CD4-positive, alpha-beta T cell treated with Interleukin-21 for 1 hour (primary cell): ENCODE measurements around the gene SF3A2.

Experiments
- DNase-seq: peaks from one replicate; pipeline ENCODE4 v3.0.0-alpha.2; 2020

Gene SF3A2

DNA sequence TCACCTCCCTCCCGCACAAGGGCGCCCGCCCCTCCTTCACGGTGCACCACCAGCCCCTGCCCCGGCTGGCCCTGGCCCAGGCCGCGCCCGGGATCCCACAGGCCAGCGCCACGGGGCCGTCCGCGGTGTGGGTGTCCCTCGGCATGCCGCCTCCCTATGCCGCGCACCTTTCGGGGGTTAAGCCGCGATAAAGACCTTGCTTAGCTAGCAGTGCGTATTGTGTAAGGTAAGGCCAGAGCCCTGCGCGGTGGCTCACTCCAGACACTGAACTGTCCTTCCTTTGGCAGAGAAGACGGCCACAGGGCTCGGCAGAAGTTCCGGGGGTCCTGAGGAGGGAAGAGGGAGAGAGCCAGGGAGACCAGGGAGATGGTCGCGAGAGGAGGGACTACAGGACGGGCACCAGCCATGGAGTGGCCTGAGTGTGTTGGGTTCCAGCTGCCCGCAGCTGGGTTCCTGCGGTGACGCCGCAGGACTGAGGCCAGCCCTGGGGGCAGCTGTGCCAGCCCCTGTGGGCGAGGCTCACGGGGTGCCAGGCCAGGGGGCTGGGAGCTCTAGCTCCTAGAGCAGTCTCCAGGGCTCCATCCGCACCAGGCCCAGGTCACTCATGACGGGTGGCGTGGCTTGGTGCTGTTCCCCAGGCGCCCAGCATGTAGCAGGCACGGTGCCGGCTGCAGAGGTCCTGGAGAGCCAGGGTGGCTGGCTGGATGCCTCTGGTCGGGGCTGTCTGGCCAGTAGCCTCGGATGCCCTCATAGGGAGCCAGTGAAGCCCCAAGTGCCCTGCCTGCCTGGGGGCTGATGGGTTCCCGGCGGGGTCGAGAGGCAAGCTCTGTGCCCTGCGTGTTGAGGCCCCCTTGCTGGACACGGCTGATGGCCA lies 8.2 kb upstream of the SF3A2 start:
- DNase-seq = no peak

DNA sequence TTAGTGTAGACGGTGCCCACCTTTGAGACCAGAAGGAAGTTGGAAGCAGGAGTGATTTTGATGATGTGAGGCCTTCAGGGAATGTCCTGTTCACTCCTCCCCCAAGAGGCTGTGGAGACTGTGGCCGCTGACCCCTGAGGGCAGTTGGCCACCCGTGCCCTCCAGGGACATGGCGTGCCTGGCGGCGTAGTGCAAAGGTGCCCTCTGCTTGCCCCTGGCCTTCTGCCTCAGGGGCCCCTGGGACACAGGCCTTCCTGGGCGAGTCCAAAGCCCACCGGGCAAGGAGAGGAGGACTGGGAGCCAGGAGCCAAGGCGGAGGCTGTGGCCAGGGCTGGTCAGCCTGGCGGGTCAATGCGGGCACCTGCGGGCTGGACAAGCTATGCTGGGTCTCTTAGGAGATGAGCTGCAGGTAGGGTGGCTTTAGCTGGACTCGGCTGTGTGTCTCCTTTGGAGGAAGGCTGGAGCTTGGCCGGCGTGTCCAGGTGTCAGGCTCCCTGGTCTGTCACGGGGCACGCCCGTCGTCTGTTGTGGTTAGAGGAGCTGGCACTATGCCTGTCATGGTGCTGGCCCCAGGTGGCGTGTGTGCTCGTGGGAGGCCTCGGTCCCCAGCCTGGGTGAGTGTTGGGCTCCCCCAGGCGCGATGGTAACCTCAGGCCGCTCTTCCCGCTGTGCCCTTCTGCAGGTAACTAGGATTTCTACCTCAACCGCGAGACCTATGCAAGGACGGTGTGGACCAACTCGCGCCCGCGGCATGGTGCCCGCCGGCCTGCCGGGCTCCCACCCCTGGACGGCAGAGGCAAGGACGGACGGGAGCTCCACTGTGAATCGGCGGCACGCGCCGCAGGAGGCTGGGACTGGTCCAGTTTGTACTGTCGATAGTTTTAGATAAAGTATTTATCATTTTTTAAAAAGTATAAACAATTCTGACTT lies 7.3 kb upstream of the SF3A2 start:
- DNase-seq = no peak

DNA sequence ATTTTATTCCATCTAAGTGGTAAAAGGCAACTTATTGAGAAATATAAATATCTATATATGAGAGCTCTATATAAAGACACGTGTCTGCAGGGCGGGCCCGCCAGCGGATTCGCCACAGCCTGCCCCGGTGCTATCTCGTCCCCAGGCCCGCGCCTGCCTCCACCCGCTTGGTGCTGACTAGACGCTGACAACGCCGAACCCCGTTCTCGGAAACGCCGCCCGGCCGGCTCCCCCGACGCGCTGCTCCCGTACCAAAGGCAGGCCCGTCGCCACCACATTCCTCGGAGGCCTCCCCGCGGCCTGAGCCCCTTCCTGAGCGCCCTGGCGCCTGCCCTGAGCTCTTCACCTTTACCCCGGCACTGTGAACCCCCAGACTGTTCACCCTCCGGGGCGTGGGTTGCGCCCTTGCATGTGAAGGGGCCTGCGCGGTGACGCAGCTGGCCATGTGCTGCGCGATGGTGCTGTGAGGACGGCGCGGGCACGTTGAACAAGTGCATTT lies 6.5 kb upstream of the SF3A2 start:
- no peak for DNase-seq

DNA sequence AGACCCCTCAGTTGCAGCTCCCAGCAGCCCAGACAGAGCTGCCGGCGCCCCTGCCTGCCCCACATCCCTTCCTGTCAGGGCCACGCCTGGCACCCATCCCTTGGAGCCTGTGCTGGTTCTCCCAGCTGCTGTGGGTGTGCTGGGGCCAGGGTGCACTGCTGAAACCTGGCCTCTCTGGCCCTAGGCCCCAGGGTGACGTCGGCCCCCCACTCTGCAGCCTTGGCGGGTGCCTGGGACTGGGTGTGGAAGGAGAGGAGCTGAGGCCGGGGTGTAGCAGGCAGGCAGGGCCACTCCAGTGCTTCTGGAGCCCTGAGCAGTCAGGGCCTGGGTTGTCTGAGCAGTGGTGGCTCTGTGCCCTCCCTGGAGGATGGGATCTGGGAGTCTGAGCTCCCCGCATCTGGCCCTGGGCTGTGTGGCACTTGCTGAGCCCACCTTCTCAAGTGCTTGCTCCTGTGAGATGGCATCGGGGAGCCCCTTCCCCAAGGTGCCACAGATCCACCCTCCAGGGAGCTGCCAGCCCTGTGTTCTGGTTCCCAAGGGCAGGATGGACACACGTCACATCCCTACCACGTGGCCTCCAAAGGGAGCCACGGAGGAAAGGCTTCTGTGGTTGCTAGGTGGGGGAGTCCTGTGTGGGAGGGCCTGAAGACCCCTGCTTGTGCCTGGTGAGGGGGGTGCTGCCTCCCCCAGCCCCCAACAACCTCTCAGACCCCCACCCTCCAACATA lies 5.7 kb upstream of the SF3A2 start:
- DNase-seq = no peak

DNA sequence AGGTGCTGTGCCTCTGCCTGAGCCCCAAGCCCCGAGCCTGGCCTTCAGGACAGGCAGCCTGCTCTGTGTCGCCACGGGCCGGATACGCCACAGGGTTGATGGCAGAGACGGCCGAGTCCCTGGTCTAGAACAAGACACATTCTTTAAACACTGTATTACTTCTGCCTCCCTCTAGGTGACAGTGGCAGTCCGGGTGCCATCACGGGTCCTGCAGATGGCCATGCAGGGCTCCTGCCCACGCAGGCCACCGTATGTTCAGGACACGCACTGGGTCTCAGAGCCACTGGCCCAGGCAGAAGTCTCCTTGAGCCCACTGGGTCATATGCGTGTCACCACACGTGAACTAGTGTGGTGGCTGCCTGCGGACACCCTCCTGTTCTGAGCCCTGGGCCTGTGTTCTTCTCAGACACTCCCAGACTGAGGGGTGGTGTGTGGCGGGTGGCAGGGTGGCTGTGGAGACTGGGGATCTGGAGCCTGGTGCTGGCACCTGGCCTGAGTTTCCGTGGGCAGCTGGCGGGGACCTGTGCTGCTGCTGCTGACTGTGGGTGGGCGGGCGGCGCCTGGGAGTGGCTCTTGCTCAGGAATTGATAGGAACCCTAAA lies 4.9 kb upstream of the SF3A2 start:
- no peak for DNase-seq

DNA sequence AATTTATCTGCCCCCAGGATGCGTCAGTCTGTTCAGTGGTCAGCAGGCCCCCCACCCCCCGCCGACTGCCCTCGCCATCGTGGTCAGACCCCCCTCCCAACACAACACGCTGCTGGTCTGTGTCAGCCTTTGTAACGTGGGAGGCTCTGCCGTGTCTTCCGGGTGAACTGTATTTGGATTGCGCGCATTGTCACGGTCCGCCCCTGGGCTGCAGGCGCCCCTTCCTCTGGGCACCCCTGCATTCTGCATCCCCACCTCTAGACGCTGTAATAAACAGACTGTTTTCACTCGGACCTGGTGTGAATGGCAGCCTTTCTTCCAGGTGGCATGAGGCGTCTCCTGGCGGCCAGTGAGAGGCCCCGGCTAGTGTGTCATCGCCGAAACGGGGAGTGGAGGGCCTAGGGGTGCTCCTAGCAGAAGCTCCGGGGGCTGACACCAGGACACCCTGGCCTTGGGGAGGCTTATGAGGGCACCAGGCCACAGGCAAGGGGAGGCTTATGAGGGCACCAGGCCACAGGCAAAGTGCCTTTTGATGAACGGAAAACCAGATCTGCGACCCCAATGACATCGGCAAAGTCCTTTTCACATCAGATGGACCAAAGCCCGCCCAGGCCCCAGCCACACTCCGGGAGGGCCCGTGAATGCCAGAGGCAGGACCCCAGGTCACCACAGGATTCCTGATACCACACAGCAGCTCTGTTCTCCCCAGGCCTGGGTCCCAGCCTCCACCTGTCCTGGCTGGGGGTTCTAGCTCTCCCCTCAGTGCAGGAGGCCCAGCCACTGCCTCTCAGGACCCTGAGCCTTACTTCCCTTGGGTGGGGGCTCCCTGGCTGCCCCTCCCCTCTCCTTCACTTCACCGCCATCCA lies 4.1 kb upstream of the SF3A2 start:
- DNase-seq = no peak

DNA sequence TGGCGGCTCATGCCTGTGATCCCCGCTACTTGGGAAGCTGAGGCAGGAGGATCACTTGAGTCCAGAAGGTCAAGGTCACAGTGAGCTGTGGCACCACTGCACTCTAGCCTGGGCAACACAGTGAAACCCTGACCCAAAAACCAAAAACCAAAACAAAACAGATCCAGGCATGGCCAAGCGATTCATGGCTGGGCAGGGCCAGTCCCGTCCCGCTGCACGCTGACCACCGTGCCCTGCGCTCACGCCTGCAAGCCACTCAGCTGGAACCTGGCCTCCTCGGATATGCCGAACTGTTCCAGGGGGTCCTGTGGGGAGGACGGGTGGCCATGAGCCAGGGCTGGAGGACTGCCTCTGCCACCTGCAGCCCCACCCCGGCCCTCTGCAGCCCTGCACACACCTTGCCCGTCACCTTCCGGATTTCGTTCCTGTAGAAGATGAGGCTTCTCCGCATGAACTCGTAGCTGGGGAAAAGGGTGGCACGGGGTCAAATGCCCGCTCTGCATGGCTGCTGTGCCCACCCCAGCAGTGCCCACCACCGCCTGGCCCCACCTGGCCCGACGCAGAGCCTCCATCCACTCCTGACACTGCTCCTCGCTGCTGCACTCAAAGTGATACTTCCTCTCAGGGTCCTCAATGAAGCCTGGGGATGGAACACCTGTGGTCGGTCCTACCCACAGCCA lies 2.9 kb upstream of the SF3A2 start:
- DNase-seq = no peak

DNA sequence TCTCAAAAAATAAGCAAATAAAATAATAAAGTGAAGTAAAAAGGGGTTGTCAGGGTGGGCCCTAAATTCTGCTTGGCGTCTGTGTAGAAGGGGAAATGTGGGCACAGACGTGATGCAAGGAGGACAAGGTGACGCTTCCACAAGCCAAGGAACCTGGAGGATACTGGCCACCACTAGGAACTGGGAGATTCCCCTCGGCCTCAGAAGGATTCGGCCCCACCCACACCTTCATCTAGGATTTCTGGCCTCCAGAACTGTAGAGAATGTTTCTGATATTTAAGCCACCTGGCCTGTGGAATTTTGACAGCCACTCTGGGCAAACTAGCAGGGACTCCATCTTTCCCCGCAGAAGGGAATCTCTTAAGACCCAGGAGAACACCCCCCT lies 1.6 kb upstream of the SF3A2 start:
- no peak for DNase-seq

DNA sequence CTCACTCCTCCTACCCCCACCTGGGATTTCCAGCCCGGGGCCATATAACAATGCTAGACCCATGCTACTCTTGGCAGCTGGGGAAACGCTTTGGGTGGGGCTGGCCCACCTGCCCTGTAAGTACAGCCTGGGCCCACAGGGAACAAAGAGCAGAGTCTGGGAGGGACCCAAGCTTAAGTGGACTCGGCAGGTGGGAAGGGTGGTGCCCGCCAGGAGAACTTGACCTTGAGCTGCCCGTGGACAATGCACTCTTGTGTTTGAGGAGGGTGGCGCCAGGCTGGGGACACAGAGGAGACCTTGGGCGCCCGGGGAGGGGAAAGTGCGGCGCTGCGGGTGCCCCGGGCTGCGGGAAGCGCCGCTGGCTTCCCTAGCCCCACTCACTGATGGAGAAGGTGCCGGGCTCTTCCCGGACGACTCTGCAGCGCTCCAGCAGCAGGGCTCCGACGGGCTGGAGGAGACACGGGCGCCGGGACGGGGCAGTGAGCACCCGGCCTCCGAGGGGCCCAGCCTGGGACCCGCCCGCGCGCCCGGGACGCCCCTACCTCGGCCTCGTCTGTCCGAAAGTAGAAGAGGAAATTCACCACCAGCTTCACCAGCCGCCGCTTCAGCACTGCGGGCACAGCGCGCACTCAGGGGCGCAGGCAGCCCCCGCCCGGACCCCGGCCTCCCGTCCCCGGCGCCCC lies 1.1 kb upstream of the SF3A2 start:
- DNase-seq = no peak

DNA sequence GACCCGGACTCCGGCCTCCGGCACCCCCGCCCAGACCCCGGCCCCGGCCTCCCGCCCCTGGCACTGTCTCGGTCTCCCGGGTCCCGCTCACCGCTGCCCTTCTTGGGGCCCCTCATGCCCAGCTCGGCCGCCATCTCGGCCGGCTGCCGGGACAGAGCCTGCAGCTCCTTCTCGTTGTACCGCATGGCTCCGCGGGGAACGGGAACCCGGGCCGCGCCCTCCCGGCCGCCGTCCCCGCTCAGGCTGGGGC lies 635 bp upstream of the SF3A2 start:
- DNase-seq = no peak

DNA sequence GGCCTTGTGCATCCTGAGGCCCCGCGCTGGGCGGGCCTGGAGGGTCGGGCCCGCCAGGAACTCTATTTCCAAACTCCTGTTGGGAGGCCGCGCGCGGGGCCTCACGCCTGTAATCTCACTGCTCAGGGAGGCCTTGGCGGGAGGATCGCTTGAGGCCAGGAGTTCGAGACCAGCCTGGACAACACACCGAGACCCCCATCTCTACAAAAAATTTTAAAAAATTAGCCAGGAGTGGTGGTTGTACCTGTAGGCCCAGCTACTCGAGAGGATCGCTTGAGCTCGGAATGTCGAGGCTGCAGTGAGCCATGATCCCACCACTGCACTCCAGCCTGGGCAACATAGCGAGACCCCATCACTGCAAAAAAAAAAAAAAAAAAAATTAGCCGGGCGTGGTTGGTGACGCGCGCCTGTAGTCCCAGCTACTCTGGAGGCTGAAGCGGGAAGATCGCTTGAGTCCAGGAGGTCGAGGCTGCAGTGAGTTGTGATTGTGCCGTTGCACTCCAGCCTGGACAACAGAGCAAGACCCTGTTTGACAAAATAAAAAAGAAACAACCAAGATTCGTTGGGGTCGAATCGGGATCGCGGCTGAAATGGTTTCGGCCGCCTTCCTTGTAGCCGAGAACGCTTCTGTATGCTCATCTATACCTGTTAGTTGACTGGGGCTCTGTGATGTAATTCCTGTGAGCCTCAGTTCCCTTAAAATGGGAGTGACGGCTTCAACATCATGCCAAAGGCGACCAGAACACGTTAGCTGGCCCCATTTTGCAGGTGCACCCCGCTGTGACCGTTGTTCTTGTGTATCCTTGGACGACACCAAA lies 636 bp downstream of the SF3A2 start:
- DNase-seq = no peak

DNA sequence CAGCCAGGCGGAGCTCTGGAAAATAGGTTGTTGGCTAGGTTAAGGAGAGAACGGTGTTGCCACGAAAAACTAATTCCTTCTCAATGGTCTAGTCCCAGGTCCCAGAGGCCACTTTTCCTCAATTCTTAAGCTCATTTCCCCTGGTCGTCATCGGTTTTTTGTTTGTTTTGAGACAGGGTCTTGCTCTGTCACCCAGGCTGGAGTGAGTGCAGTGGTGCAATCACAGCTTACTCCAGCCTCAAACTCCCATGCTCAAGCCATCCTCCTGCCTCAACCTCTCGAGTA lies 1.2 kb downstream of the SF3A2 start:
- DNase-seq = no peak

DNA sequence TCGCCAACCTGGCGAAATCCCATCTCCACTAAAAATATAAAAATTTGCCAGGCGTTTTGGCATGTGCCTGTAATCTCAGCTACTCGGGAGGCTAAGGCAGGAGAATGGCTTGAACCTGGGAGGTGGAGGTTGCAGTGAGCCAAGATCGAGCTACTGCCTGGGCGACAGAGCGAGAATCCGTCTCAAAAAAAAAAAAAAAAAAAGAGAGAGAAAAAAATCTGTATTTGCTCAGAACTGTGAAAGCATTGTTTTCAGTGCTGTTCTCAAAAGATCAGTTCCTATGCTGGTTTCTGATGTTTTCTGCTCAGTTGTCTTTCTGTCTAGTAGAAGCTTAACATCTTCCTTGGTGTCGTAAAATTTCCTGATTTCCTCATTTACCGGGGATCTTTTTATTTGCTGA lies 2.5 kb downstream of the SF3A2 start:
- DNase-seq = no peak

DNA sequence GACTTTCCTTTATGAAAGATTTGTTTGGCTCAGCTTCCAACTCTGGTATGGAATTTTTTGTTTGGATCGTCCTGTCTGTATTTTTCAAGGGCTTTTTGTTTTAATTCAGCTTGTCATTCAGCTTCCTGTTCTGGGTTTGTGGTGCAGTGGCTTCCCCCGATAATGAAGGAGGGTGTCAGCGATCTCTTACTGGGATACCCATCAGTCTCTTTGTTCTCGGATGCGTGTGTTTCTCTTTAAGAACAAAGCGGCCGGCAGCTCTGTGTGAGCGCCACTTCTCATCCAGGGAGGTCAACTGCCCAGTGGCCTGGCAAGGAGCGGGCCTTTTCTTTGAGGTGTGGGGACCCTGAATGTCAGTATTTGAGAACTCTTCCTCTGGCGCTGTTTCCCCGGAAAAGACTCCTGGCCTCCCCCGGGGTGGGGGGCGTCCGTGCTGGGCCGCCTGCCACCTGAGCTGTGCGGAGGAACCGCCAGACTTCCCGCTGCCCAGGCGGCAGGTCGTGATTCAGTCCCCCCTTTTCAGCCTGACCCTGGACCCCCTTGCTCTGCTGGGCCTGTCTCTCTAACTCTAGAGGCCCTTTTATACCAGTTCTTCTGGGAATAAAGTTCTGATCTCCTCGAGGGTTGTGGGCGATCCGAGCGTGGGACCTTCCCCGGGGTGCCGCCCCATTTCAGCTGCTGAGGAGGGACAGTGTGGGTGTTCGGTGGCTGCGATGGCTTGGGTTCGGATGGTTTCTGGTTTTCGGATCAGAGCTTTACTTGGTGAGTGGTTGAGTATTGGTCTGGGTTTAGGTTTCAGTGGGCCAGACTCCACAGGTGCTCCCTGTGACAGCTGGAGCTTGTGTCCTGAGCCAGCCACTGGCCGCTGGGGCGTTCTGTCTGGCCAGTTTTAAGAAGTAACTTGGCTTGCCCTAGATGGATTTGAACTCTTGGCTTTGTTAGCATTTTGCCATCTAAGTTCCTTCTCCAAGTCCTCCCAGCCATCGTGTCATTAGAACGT lies 3.4 kb downstream of the SF3A2 start:
- peak; percentile 69 for DNase-seq

DNA sequence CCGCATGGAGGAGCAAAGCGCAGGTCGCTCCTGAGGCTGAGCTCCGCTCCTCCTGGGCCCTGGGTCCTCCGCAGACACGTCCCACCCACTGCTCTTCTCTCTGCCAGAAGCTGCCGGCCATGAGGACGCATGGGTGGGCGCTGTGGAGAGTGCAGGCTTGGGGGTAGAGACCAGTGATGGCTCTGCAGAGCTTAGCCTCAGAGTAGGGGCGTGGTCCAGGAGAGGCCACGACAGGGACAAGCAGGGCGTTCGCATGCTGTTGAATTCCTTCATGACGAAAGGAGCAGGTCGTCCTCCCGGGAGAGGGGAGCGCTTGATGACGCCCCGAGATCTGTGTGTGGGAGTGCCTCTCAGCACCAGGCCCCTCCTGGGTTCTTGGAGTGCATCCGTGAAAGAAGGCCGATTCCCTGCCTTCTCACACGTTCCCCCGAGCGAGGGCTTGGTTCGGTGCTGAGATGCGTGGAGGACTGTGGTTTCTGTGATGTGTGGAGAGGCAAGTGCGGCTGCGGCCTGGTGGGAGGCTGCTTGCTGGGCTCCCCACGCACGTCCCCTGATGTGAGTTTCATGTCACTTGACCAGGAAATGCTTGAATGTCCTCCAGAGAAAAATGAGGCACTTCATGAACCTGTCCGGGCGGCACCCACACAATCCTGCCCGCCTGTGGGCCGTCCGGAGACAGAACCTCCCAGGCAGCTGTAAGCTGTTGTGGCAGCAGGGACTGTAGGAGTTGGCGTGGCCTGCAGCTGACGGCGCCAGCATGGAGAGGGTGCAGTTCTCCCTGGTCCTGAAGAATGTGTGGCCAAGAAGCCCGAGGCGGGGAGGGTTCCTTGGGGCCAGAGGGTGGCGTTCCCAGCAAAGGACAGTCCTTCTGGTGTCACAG lies 4.5 kb downstream of the SF3A2 start:
- no peak for DNase-seq

DNA sequence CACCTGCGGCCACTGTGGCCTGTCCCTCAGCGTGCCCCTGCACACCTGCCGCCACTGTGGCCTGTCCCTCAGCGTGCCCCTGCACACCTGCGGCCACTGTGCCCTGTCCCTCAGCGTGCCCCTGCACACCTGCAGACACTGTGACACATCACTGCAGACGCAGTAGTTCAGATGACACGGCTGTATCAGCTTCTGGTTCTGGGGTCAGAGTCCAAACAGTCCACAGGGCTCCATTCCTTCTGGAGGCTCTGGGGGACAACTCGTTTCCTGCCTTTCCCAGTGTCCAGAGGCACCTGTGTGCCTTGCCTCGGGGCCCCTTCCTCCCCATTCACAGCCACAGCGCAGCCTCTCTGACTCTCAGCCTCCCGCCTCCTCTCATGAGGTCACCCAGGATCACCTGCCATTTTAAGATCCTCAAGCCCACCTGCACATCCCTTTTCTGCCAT lies 5.5 kb downstream of the SF3A2 start:
- no peak for DNase-seq

DNA sequence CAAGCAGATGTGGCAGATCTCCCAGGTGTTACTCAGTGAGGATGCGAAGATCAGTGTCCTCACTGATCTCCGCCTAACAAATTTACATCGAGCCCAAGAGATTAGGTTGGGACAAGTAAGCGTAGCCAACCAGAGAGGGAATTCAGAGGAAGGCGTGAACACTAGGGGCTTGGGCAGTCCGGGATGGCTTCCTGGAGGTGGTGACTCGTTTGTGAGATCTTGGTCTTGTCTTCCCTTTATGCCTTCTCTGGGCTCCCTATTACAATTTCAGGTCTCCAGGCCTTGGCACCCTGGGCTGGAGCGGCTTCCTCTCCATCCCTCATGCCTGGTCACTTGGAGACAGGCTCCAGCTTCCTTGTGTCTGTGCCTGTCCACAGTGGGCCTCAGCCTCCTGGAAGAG lies 6.2 kb downstream of the SF3A2 start:
- DNase-seq = no peak
